ENCODE data around the gene SVIP. TPM values are rescaled to one million over a fixed set of nuclear protein-coding genes. Genes with fewer than 3 reads are reported as not detected.

Gene SVIP
- total and polyA plus RNA-seq, 4 donors, result 7.7 to 20.5 (median 13.2) TPM

DNA sequence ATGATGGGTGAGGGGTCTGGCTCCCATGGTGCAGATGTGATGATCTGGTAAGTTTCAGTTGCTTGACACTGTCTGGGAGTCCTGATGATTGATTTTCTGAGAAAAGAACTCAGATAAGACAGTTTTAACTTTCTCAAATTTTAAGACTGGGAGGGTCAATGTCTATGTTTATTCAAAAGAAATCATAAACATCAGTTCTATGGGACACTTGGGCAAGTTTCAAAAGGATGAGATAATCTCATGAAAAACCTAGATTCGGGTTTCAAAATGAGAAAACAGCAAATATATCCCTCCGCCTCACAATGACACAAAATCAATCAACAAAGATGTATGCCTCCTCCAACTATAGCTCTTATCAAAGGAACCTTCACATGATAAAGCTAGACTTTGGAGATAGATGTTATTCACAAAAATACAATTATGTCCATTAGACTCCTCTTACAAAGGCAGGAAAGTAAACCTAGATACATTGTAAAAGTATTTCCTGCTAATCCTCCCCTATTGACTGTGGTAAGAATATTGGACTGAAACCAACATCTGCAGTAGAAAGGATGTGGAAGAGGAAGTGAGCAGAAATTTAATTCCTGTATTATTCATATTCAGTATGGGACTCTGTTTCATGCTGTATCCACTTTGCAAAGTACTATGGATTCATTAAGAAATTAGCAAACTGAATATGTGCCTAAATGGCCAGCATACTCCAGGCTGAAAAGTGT, 21.6 kb downstream of the SVIP start:
- WGBS, 2 donors, result 64 to 76% methylated on average over 2 of the region's 2 CpGs
- Histone ChIP-seq H3K27me3 (ENCODE audit: control insufficient read depth in 3 of 3, insufficient read depth in 3 of 3, low read length in 2 of 3) (no peaks in the 10 kb centered on the region), H3K4me3 (no peak overlapping the region), H3K4me1 (ENCODE audit: control insufficient read depth in 5 of 5, insufficient read depth in 5 of 5, low read length in 5 of 5) (peaks cover 0 to 5% (median 0%) of the 10 kb centered on the region in 5 donors), H3K27ac (ENCODE audit: low read depth in 1 of 2, low read length in 1 of 2) (peak overlapping the region in 1 of 2 donors; percentile 33), H3K9me3 (ENCODE audit: control insufficient read depth in 4 of 4, insufficient read depth in 3 of 4, low read length in 3 of 4) (no peaks in the 10 kb centered on the region), H3K36me3 (ENCODE audit: control insufficient read depth in 4 of 4, insufficient read depth in 4 of 4, low read length in 4 of 4) (no peaks in the 10 kb centered on the region), H3K9ac (ENCODE audit: insufficient read depth in 1 of 2, low read length in 2 of 2) (no peak overlapping the region)
- peak in 2 of 3 donors; percentile 30 to 39 for DNase-seq
- no peak for TF ChIP-seq CTCF (IDR thresholded peaks at IDR 0.05; ENCODE audit: control extremely low read depth, extremely low read depth)
- ATAC-seq (ENCODE audit: insufficient read depth, low FRiP score), result no peak

GRCh38 chr11:22807391-22807790, 22.2 kb downstream of the SVIP start:
- H3K27ac ChIP-seq (ENCODE audit: low read depth in 1 of 2, low read length in 1 of 2), result peak overlapping the region in 1 of 2 donors; percentile 38
- no peak for ATAC-seq (ENCODE audit: insufficient read depth, low FRiP score)

DNA sequence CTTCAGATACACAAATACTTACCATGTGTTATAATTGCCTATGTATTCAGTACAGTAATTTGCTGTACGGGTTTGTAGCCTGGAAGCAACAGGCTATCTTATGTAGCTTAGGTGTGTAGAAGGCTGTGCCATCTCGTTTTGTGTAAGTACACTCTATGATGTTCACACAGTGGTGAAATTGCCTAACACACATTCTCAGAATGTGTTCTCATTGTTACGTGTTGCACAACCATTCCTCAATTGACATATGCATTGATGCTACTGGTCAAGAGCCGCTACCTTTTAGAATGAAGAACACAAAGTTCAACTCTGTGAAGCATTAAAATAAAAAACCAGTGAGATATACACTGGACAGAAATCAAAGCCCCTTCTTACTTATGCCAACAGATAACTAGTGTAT, 26.7 kb downstream of the SVIP start:
- Histone ChIP-seq H3K9ac (ENCODE audit: insufficient read depth in 1 of 2, low read length in 2 of 2) (no peak overlapping the region), H3K9me3 (ENCODE audit: control insufficient read depth in 4 of 4, insufficient read depth in 3 of 4, low read length in 3 of 4) (no peaks in the 10 kb centered on the region), H3K36me3 (ENCODE audit: control insufficient read depth in 4 of 4, insufficient read depth in 4 of 4, low read length in 4 of 4) (no peaks in the 10 kb centered on the region), H3K4me1 (ENCODE audit: control insufficient read depth in 5 of 5, insufficient read depth in 5 of 5, low read length in 5 of 5) (no peaks in the 10 kb centered on the region), H3K27ac (ENCODE audit: low read depth in 1 of 2, low read length in 1 of 2) (no peak overlapping the region), H3K4me3 (no peak overlapping the region), H3K27me3 (ENCODE audit: control insufficient read depth in 3 of 3, insufficient read depth in 3 of 3, low read length in 2 of 3) (no peaks in the 10 kb centered on the region)
- no peak for ATAC-seq (ENCODE audit: insufficient read depth, low FRiP score)
- no peak for TF ChIP-seq CTCF (IDR thresholded peaks at IDR 0.05; ENCODE audit: control extremely low read depth, extremely low read depth)
- DNase-seq, result no peak
- 81 to 89% methylated on average over 4 of the region's 4 CpGs for WGBS, 2 donors

More at GRCh38 chr11:22807391-22807790, 22.2 kb downstream of the SVIP start:
- H3K9me3 ChIP-seq (ENCODE audit: control insufficient read depth in 4 of 4, insufficient read depth in 3 of 4, low read length in 3 of 4), result no peaks in the 10 kb centered on the region
- TF ChIP-seq CTCF (IDR thresholded peaks at IDR 0.05; ENCODE audit: control extremely low read depth, extremely low read depth), result no peak
- H3K36me3 ChIP-seq (ENCODE audit: control insufficient read depth in 4 of 4, insufficient read depth in 4 of 4, low read length in 4 of 4), result no peaks in the 10 kb centered on the region
- H3K4me1 ChIP-seq (ENCODE audit: control insufficient read depth in 5 of 5, insufficient read depth in 5 of 5, low read length in 5 of 5), result peaks cover 0 to 5% (median 0%) of the 10 kb centered on the region in 5 donors
- no peak overlapping the region for H3K4me3 ChIP-seq
- no peaks in the 10 kb centered on the region for H3K27me3 ChIP-seq (ENCODE audit: control insufficient read depth in 3 of 3, insufficient read depth in 3 of 3, low read length in 2 of 3)
- DNase-seq, result no peak
- H3K9ac ChIP-seq (ENCODE audit: insufficient read depth in 1 of 2, low read length in 2 of 2), result no peak overlapping the region
- 74 to 83% methylated on average over 2 of the region's 2 CpGs for WGBS, 2 donors

Measured in lung (tissue), 12 donors.